ENCODE results near the gene GSTM2.

DNA sequence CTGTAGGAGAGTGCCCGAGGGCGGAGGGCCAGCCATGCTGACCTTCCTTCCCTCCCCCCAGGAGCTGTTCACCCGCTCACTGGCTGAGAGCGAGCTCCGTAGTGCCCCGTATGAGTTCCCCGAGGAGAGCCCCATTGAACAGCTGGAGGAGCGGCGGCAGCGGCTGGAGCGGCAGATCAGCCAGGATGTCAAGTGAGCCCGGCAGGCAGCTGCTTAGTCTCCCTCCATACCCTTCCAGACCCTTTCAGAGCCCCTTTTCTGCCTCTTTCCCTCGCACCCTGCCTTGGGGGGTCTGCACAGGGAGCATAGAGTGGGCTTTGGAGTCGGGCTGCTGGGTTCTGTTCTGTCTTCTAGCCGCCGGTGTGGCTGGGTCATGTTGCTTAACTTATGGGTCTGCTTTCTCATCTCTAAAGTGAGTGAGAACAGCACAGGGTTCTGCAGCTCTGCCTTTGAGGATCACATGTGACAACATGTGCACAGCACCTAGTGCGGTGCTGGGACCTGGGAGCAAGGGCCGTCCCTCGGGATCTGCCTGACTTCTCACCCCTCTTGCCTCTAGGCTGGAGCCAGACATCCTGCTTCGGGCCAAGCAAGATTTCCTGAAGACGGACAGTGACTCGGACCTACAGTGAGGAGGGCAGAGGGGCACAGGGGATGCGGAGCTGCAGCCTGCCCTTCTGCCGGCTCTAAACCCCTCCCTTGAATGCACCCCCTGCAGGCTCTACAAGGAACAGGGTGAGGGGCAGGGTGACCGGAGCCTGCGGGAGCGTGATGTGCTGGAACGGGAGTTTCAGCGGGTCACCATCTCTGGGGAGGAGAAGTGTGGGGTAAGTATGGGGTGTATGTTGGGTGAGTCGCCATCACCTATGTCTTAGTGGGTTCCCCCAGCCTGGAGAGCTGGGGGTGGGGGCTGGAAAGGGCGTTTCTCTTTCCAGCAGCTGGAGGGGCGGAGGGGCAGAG is 42.0 kb upstream of the GSTM2 start:
- TF ChIP-seq POLR2AphosphoS5 (IDR thresholded peaks at IDR 0.05) = no peak
- TF ChIP-seq, protein P1, sequence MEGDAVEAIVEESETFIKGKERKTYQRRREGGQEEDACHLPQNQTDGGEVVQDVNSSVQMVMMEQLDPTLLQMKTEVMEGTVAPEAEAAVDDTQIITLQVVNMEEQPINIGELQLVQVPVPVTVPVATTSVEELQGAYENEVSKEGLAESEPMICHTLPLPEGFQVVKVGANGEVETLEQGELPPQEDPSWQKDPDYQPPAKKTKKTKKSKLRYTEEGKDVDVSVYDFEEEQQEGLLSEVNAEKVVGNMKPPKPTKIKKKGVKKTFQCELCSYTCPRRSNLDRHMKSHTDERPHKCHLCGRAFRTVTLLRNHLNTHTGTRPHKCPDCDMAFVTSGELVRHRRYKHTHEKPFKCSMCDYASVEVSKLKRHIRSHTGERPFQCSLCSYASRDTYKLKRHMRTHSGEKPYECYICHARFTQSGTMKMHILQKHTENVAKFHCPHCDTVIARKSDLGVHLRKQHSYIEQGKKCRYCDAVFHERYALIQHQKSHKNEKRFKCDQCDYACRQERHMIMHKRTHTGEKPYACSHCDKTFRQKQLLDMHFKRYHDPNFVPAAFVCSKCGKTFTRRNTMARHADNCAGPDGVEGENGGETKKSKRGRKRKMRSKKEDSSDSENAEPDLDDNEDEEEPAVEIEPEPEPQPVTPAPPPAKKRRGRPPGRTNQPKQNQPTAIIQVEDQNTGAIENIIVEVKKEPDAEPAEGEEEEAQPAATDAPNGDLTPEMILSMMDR (IDR thresholded peaks at IDR 0.05) = no peak
